HG02840 (cell line): ENCODE measurements around the gene MPP2.
"Not testable (repeated sequence)": the region's sequence is repeated elsewhere in the genome, so short reads cannot be mapped to it uniquely, and the experiment has no call there.

Experiments
- ATAC-seq: cut with Tn5 transposase; IDR thresholded peaks from one replicate; pipeline ENCODE4 v1.9.1; 2021; ENCODE audit warnings: mild to moderate bottlenecking, moderate library complexity, moderate number of reproducible peaks; ENCODE audit not compliant: unreplicated experiment, low FRiP score

MPP2 gene

GRCh38 chr17:43907425-43907981 lies at the start of gene MPP2:
Gene MPP2 (minus strand): TSS chr17:43907536. CDS start chr17:43904460, 3,076 bp downstream.
- no peak for ATAC-seq

- no peak for ATAC-seq
These were observed 48.9 kb upstream of the MPP2 start for GRCh38 chr17:43956222-43956621.

GRCh38 chr17:43953746-43954145 lies 46.4 kb upstream of the MPP2 start, which contains the start of gene PYY:
Gene PYY (minus strand): TSS chr17:43953940. CDS start chr17:43953483, 457 bp downstream.
- ATAC-seq = no peak

GRCh38 chr17:43952724-43953666 lies 45.7 kb upstream of the MPP2 start:
- no peak for ATAC-seq

GRCh38 chr17:43952351-43952723 lies 45.0 kb upstream of the MPP2 start:
- ATAC-seq = no peak

GRCh38 chr17:43951750-43952149 lies 44.4 kb upstream of the MPP2 start:
- no peak for ATAC-seq

- ATAC-seq = no peak
These were observed 43.2 kb upstream of the MPP2 start for GRCh38 chr17:43950554-43950953.

GRCh38 chr17:43949781-43950180 lies 42.4 kb upstream of the MPP2 start:
- no peak for ATAC-seq

- ATAC-seq = no peak
These were observed 39.4 kb upstream of the MPP2 start for GRCh38 chr17:43946781-43947180.

- no peak for ATAC-seq
These were observed 37.9 kb upstream of the MPP2 start for GRCh38 chr17:43945074-43945829.

GRCh38 chr17:43942051-43942685 lies 34.8 kb upstream of the MPP2 start, which contains the start of gene PPY:
Gene PPY (minus strand): TSS chr17:43942476. CDS start chr17:43941654, 822 bp downstream.
- no peak for ATAC-seq

- ATAC-seq = no peak
These were observed 33.3 kb upstream of the MPP2 start for GRCh38 chr17:43940630-43941029.

GRCh38 chr17:43939886-43940285 lies 32.5 kb upstream of the MPP2 start:
- ATAC-seq = no peak

GRCh38 chr17:43939452-43939851 lies 32.1 kb upstream of the MPP2 start:
- not testable (repeated sequence) for ATAC-seq

- no peak for ATAC-seq
These were observed 31.5 kb upstream of the MPP2 start for GRCh38 chr17:43938838-43939182.

GRCh38 chr17:43936434-43936833 lies 29.1 kb upstream of the MPP2 start:
- ATAC-seq = no peak

GRCh38 chr17:43935926-43936261 lies 28.6 kb upstream of the MPP2 start:
- ATAC-seq = no peak

GRCh38 chr17:43935204-43935925 lies 28.0 kb upstream of the MPP2 start:
- no peak for ATAC-seq

GRCh38 chr17:43932923-43933322 lies 25.6 kb upstream of the MPP2 start:
- ATAC-seq = no peak

- ATAC-seq = no peak
These were observed 25.0 kb upstream of the MPP2 start for GRCh38 chr17:43932357-43932756.
